ENCODE data around the gene GTF2F1.

GRCh38 chr19:6415591-6416190 is 22.7 kb upstream of the GTF2F1 start:
- TF ChIP-seq ELF4 (IDR thresholded peaks at IDR 0.05) (no peak), SP1 (IDR thresholded peaks at IDR 0.05) (no peak), ZNF384 (IDR thresholded peaks at IDR 0.05) (no peak), L3MBTL2 (conservative IDR thresholded peaks at IDR 0.05) (no peak), TARDBP (IDR thresholded peaks at IDR 0.05) (no peak), HDGF (IDR thresholded peaks at IDR 0.05; ENCODE audit: borderline replicate concordance) (no peak), FOXK2 (IDR thresholded peaks at IDR 0.05) (no peak), FOXM1 (IDR thresholded peaks at IDR 0.05; ENCODE audit: borderline replicate concordance) (no peak), BHLHE40 (IDR thresholded peaks at IDR 0.05; ENCODE audit: borderline replicate concordance) (no peak), CTBP1 (IDR thresholded peaks at IDR 0.05; ENCODE audit: borderline replicate concordance) (no peak)

Data from HEK293T (cell line).